GM12875 (cell line): Measurements from ENCODE around the gene CNPPD1.

Source experiments
- H3K4me3 ChIP-seq: one replicate; pipeline ENCODE4 v1.5.1; 2011; ENCODE audit warnings: low read depth, low read length, control low read depth
- TF ChIP-seq, protein P1 (sequence below): IDR thresholded peaks from 2 replicates; pipeline ENCODE4 v1.5.1; 2011; ENCODE audit warnings: low read depth, mild to moderate bottlenecking, control low read depth, inconsistent platforms, low read length, moderate library complexity, borderline replicate concordance; ENCODE audit not compliant: insufficient read depth

CNPPD1 gene

DNA sequence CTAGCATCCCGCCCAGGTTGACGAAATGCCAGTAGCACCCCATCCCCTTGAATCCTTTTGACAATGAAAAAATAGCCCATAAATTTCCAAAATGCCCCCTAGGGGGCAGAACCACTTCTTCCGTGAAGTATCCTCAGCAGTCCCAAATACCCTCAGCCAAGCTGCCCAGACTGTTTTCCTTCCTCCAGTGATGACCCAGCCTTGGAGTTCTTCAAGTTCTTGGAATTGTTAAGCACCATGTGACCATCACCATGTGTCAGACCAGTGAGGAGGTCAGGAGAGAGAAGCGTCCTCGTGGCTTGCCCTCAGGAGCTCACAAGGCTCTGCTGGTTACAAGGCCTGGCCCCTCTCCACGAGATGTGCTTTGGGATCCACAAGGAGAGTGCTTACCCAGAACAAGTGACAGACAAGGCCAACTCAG lies 5.5 kb downstream of the CNPPD1 start:
- H3K4me3 ChIP-seq = no peak overlapping the region
- TF ChIP-seq, protein P1, sequence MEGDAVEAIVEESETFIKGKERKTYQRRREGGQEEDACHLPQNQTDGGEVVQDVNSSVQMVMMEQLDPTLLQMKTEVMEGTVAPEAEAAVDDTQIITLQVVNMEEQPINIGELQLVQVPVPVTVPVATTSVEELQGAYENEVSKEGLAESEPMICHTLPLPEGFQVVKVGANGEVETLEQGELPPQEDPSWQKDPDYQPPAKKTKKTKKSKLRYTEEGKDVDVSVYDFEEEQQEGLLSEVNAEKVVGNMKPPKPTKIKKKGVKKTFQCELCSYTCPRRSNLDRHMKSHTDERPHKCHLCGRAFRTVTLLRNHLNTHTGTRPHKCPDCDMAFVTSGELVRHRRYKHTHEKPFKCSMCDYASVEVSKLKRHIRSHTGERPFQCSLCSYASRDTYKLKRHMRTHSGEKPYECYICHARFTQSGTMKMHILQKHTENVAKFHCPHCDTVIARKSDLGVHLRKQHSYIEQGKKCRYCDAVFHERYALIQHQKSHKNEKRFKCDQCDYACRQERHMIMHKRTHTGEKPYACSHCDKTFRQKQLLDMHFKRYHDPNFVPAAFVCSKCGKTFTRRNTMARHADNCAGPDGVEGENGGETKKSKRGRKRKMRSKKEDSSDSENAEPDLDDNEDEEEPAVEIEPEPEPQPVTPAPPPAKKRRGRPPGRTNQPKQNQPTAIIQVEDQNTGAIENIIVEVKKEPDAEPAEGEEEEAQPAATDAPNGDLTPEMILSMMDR = peak; percentile 68; the same call in 1 of the 2 replicates

DNA sequence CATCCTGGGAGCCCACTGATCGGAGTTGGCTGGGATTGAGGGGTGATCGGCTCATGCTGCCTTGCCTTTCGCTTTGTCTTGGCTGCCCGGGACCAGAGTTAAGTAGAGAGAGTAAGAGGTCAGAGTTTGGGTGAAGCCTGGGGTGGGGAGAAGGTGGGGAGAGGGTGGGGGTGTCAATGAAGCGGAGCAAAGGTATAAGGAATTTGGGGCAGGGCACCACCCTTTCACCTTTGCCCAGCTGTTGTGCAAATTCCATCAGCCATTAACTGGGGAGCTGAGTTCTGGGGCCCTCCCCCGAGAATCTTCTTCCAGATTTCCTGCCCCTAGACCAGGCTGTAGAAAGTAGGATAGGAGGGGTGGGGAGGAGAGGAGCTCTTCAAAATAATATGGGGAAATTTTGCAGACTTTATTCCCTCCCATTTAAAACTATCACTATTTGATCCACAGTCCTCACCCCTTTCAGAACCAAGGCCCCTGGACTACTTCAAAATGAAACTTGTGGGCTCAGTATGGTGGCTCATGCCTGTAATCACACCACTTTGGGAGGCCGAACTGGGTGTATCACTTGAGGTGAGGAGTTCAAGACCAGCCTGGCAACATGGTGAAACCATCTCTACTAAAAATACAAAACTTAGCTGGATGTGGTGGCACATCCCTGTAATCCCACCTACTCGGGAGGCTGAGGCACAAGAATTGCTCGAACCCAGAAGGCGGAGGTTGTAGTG lies 6.6 kb downstream of the CNPPD1 start, which contains the start of gene SLC23A3:
Gene SLC23A3, minus strand, starts transcription at position 100 of the 725 bp plus-strand sequence. Its CDS starts 45 bp downstream, at position 55.
- TF ChIP-seq, protein P1 = no peak
- H3K4me3 ChIP-seq = no peak within 1 kb of the TSS

DNA sequence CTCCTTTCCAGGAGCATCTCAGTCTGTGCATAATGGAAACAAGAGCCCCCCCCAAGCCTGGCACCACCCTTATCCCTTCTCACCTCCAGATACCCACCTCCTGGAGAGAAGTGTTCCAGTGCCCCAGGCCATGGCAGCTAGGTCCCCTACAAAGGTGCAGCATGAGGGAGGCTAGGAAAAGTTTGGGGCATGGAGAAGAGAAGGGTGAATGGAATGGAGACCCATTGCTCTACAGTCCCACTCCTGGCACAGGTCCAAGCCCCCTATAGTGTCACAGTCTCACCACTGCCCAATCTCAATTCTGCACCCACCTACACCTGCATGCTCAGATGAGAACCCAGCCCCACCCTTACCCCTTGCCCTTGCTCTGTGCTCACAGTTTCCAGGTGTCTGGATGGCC lies 7.8 kb downstream of the CNPPD1 start:
- H3K4me3 ChIP-seq = no peak overlapping the region
- TF ChIP-seq, protein P1 = no peak

DNA sequence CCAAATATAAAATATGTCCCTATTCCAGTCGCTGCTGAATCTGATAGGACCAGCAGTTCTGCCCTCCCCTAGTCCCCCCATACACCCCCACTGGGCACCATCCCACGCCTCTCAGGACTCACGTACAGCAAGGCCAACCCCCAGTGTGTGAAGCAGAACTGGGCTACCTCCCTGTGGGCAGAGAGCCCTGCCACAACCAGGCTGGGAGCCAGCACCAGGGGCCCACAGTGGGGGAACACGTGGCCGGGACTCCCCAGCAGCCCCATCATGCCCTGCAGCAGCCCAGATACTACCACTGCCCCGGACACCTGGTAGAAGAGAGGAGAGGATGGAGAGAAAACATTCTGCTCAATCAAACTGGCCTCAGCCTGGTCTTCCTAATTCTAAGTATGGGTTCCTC lies 8.2 kb downstream of the CNPPD1 start:
- TF ChIP-seq, protein P1 = no peak
- H3K4me3 ChIP-seq = no peak overlapping the region

DNA sequence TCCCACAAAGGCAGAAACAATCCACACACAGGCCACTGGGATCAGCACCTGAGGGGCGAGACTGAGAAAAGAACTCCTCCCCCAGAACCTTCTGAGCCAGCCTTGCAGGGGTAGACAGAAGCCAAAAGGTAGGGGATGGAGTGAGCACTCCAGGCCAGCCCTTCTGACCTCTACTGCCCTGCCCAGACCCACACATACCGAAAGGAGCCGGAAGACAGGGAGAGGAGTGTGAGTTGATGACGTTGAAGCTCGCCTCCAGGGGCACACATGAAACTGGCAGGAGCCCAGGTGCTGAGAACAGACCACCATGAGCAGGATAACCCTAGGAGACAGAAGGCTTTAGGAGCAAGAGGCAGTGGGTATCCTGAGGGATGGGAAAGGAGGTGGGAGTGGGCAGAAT lies 8.7 kb downstream of the CNPPD1 start:
- TF ChIP-seq, protein P1 = no peak
- H3K4me3 ChIP-seq = no peak overlapping the region

- no peak overlapping the region for H3K4me3 ChIP-seq
- TF ChIP-seq, protein P1 = no peak
Measured at GRCh38 chr2:219165058-219165911, 11.4 kb downstream of the CNPPD1 start.
